GM18508 (cell line): Measurements from ENCODE around the gene CATSPERD.
"Not testable (repeated sequence)": the region's sequence is repeated elsewhere in the genome, so short reads cannot be mapped to it uniquely, and the experiment has no call there.

Experiments
- ATAC-seq: cut with Tn5 transposase; IDR thresholded peaks from one replicate; pipeline ENCODE4 v1.9.1; 2021; ENCODE audit warnings: moderate number of reproducible peaks; ENCODE audit not compliant: insufficient read depth, unreplicated experiment

The CATSPERD gene

DNA sequence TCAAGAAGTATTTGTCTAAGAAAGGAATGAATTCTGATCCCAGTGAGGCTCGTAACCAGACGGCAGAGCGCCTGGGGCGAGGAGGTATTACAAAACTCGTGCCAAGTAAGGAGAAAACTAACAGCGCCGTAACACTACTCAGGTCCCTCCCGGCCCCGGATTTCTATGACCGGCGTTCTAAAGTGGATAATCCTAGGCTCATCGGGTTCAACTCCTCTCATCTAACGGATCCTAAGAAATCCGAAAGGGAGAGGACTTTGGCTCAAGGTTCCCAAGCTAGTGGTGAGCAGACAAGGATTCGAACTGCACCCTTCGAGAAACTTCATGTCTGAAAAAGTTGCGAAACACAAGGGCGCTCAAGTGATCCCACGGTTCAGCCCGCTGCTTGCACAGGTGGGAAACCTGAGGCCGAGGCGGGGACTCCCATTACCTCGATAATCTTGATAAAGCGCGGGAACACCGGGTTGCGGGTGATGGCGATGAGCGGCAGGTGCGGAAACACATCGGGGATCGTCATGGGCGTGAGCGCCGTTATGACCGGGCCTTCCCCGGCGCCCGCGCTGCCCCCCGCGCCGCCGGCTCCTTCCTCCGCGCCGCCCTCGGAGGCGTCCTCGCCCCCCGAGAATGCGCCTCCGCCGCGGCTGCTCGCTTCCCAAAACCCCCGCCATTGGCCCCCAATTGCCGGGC lies 1.0 kb upstream of the CATSPERD start:
- ATAC-seq: no peak

GRCh38 chr19:5727453-5728050 lies 7.1 kb downstream of the CATSPERD start:
- ATAC-seq: no peak

DNA sequence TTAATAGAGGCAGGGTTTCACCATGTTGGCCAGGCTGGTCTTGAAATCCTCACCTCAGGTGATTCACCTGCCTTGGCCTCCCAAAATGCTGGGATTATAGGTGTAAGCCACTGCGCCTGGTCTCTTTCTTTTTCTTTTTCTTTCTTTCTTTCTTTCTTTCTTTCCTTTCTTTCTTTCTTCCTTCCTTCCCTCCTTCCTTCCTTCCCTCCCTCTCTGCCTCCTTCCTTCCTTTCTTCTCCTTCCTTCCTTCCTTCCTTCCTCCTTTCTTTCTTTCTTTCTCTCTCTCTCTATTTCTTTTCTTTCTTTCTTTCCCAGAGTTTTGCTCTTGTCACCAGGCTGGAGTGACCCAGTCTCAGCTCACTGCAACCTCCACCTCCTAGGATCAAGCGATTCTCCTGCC lies 12.7 kb downstream of the CATSPERD start:
- ATAC-seq: not testable (repeated sequence)

DNA sequence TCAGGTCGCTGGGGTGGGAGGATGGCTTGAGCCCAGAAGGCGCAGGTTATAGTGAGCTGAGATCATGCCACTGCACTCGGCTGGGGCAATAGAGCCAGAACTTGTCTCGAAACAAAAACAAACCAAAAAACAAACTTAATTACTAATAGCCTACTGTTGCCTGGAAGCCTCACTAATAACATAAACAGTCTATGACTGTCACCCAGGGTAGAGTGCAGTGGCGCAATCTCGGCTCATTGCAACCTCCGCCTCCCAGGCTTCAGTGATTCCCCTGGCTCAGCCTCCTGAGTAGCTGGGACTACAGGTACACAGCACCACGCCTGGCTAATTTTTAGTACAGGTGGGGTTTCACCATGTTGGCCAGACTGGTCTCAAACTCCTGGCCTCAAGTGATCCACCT lies 18.0 kb downstream of the CATSPERD start:
- no peak for ATAC-seq

DNA sequence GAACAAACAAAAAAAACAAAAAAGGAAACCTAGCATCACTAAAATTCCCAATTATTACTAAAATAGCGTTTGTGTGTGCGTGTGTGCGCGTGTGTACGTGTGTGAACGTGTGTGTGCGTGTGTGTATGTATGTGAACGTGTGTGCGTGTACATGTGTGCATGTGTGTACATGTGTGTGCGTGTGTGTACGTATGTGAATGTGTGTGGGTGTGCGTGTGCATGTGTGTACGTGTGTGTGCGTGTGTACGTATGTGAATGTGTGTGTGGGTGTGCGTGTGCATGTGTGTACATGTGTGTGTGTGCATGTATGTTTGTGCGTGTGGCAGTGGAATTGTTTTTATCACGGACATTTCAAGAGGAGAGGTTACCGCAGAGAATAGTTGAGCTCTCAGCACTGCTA lies 21.6 kb downstream of the CATSPERD start:
- no peak for ATAC-seq

DNA sequence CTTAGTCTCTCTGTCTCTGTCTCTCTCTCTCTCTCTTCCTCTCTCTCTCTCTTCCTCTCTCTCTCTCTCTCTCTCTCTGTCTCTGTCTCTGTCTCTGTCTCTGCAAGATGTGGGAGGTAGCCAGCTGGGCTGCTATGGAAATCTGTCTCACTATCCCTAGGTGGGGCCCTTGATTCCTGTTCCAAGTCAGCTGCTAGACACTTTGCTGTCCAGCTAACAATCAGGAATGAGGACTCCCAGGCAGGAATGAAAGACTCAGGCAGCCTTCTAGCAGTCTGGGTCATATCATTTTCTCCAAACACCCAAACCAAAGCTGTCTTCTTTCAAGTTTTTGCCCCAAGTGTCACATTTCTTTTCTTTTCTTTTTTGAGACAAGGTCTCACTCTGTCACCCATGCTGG lies 23.2 kb downstream of the CATSPERD start:
- ATAC-seq: no peak

GRCh38 chr19:5744999-5745398 lies 24.6 kb downstream of the CATSPERD start:
- ATAC-seq: not testable (repeated sequence)

DNA sequence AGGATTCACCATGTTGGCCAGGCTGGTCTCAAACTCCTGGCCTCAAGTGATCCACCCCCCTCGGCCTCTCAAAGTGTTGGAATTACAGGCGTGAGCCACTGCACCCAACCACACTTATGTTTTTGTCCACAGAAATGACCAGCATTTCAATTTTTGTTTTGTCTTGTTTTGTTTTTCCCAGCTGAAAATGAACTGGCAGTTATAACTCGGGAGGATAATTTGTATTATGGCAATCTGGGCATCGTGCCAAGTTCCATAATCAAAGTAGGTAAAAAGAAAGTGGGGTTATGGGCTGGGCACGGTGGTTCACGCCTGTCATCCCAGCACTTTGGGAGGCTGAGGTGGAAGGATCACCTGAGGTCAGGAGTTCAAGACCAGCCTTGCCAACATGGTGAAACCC lies 28.5 kb downstream of the CATSPERD start:
- ATAC-seq: not testable (repeated sequence)

DNA sequence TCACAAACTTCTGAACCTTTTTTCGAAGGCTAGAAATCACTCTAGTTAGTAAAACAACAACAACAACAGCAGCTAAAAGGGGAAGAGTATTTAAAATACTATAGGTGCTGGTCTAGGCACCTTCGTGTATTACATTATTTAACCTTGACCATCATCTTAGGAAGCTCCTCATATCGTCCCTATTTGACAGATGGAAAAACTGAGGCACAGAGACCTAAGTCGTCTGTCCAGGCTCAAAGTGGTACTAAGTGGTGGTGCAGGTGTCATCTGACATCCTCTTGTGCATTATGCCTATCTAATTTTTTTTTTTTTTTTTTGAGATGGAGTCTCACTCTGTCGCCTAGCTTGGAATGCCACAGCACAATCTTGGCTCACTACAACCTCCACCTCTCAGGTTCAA lies 29.1 kb downstream of the CATSPERD start:
- ATAC-seq: no peak

- no peak for ATAC-seq
These were observed 31.3 kb downstream of the CATSPERD start for GRCh38 chr19:5751709-5752108.

- ATAC-seq: no peak
These were observed 33.3 kb downstream of the CATSPERD start for GRCh38 chr19:5753743-5754142.

DNA sequence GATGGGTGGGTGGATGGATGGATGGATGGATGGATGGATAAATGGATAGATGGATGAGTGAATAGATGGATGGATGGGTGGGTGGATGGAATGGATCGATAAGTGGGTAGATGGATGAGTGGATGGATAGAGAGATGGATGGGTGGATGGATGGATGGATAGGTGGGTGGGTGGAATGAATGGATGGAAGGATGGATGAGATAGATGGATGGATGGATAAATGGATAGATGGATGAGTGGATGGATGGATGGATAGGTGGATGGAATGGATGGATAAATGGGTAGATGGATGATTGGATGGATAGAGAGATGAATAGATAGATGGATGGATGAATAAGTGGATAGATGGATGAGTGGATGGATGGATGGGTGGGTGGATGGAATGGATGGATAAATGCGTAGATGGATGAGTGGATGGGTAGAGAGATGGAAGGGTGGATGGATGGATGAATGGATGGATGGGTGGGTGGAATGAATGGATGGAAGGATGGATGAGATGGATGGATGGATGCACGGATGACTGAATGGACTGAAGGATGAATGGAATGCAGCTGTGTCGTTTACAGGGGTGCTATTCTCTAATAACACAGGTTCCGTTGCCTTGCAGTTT lies 42.3 kb downstream of the CATSPERD start:
- no peak for ATAC-seq

DNA sequence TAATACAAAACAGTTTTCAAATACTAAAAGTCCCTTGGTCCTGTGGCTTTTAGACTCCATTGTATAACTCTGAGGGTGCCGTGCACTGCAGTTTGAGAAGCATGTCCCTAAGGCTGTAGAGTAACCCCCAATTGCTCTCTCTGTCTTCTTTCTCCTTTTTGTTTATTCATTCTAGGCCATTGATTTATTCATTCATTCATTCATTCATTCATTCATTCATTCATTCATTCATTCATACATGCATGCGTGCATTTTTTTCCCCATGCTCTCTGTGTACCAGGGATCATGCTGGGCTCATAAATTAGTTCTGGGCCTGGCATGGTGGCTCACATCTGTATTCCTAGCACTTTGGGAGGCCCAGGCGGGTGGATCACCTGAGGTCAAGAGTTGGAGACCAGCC lies 44.8 kb downstream of the CATSPERD start:
- ATAC-seq: no peak

- ATAC-seq: no peak
These were observed 47.5 kb downstream of the CATSPERD start for GRCh38 chr19:5767949-5768348.

- no peak for ATAC-seq
These were observed 52.0 kb downstream of the CATSPERD start for GRCh38 chr19:5772416-5772815.

DNA sequence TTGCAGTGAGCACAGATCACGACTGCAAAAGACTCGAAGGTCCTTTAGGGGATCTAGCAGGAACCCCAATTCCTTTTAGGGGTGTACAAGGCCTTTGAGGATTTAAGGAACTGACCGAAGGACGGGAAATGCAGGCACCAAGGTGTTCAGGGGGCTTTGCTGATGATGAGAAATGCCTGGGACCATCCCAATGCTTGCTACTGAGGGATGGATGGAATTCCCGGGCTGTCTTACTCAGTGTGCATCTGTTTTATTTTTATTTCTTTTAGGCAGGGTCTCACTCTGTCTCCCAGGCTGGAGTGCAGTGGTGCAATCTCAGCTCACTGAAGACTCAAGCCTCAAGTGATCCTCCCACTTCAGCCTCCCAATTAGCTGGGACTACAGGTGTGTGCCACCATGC lies 52.8 kb downstream of the CATSPERD start:
- no peak for ATAC-seq

- no peak for ATAC-seq
These were observed 54.5 kb downstream of the CATSPERD start for GRCh38 chr19:5774921-5775320.

DNA sequence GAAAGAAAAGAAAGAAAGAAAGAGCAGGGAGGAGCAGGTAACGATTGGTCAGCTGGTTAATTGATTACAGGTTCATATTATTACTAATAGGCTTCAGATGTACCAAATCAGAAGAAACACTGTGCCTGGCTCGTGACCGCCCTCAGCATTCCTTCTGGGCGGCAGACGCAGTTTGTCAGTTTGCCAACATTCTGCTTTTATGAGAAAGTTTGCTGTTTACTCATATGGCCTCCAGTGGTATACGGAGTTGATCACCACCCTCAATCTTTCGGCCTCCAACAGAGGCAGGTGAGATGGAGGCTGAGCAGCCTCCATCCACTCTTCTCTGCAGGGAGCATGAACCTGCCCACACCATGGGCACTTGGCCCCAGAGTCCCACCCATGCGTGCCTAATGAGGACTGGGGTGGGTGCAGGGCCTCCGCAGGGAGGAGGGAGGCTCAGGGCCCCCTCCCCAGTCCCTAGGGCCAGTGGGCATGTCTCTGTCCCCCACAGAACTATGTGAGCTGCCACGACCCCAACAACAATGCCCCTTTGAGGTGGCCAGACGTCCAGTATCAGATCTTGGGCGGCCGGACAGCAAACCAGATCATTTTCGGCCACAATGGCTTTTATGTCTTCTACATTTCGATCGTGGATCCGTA lies 55.4 kb downstream of the CATSPERD start:
- ATAC-seq: no peak

- ATAC-seq: no peak
These were observed 58.0 kb downstream of the CATSPERD start for GRCh38 chr19:5778402-5778801.

DNA sequence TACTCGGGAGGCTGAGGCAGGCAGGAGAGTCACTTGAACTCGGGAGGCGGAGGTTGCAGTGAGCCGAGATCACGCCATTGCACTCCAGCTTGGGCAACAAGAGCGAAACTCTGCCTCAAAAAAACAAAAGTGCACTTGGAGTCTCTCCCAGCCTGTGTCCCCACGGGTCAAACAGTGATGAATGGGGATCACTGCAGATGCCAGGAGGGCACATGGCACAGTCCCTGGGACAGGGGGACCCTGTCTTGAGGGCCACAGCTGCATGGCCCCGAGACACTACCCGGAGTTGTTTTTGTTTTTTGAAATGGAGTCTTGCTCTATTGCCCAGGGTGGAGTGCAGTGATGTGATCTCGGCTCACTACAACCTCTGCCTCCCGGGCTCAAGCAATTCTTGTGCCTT lies 60.5 kb downstream of the CATSPERD start:
- not testable (repeated sequence) for ATAC-seq

GRCh38 chr19:5782322-5782721 lies 61.9 kb downstream of the CATSPERD start:
- ATAC-seq: no peak
